KMS-11 (cell line): Measurements from ENCODE around the gene TRIP12.

ENCODE experiments used
- H2AFZ ChIP-seq: fragments of 200-600 bp; sonication (generic); 2 replicates; pipeline ENCODE4 v1.6.1; 2016; ENCODE audit warnings: antibody characterized with exemption, mixed run types, low read depth
- H3K27ac ChIP-seq: fragments of 200-600 bp; sonication (generic); 2 replicates; pipeline ENCODE4 v1.6.1; 2016; ENCODE audit warnings: mild to moderate bottlenecking, mixed run types
- H3K27me3 ChIP-seq: fragments of 200-600 bp; sonication (generic); 2 replicates; pipeline ENCODE4 v1.6.1; 2017; ENCODE audit warnings: mild to moderate bottlenecking, low read depth, mixed run types, moderate library complexity; ENCODE audit not compliant: insufficient read depth
- H3K36me3 ChIP-seq: fragments of 200-600 bp; sonication (generic); 2 replicates; pipeline ENCODE4 v1.6.1; 2017; ENCODE audit warnings: mild to moderate bottlenecking, mixed run types; ENCODE audit not compliant: insufficient read depth
- H3K4me1 ChIP-seq: fragments of 200-600 bp; sonication (generic); 2 replicates; pipeline ENCODE4 v1.6.1; 2016; ENCODE audit warnings: mild to moderate bottlenecking, low read depth, mixed run types; ENCODE audit not compliant: poor library complexity, severe bottlenecking
- H3K4me2 ChIP-seq: fragments of 200-600 bp; sonication (generic); 2 replicates; pipeline ENCODE4 v1.7.0; 2016; ENCODE audit warnings: mild to moderate bottlenecking, mixed run types
- H3K4me3 ChIP-seq: fragments of 200-600 bp; sonication (generic); IDR thresholded peaks from 2 replicates; pipeline ENCODE4 v1.6.1; 2017; ENCODE audit warnings: low read depth, low read length, mixed read lengths; ENCODE audit not compliant: insufficient read depth
- H3K79me2 ChIP-seq: fragments of 200-600 bp; sonication (generic); 2 replicates; pipeline ENCODE4 v1.6.1; 2016; ENCODE audit warnings: low read depth, mixed run types; ENCODE audit not compliant: insufficient read depth
- H3K9ac ChIP-seq: fragments of 200-600 bp; sonication (generic); 2 replicates; pipeline ENCODE4 v1.6.1; 2016; ENCODE audit warnings: mild to moderate bottlenecking, mixed run types
- H4K20me1 ChIP-seq: fragments of 200-600 bp; sonication (generic); 2 replicates; pipeline ENCODE4 v1.6.1; 2016; ENCODE audit warnings: mild to moderate bottlenecking, mixed run types; ENCODE audit not compliant: insufficient read depth
- TF ChIP-seq, protein P1 (sequence below): fragments of 200-600 bp; sonication (generic); conservative IDR thresholded peaks from 2 replicates; pipeline ENCODE4 v1.6.1; 2017; ENCODE audit warnings: low read depth, mild to moderate bottlenecking, antibody characterized with exemption, low read length, moderate library complexity, mixed read lengths

The TRIP12 gene

DNA sequence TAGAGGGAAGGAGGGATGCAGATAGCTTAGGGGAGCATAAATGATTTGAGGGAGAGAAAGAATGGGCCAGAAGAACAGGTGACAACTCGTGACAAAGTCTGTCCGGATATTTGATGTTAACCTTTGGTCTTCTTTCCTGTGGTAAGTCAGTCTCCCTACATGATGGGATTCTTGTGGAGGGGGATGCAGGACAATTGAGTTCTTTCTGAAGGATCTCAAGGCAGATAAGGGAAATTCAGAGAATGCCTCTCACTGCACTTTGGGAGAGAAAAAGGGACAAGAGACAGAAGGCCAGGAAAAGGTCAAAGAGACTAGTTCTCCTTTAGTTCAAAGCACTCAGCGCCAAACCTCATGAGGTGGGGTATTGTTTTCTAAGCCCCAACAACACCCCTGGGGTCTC lies 34.7 kb upstream of the TRIP12 start:
- H3K9ac ChIP-seq = no peak overlapping the region
- H3K4me2 ChIP-seq = no peak overlapping the region
- H3K4me3 ChIP-seq = no peak overlapping the region
- no peaks in the 10 kb centered on the region for H3K36me3 ChIP-seq
- H4K20me1 ChIP-seq = no peaks in the 10 kb centered on the region
- no peaks in the 10 kb centered on the region for H3K79me2 ChIP-seq
- H3K27ac ChIP-seq = no peak overlapping the region
- no peaks in the 10 kb centered on the region for H3K27me3 ChIP-seq
- TF ChIP-seq, protein P1, sequence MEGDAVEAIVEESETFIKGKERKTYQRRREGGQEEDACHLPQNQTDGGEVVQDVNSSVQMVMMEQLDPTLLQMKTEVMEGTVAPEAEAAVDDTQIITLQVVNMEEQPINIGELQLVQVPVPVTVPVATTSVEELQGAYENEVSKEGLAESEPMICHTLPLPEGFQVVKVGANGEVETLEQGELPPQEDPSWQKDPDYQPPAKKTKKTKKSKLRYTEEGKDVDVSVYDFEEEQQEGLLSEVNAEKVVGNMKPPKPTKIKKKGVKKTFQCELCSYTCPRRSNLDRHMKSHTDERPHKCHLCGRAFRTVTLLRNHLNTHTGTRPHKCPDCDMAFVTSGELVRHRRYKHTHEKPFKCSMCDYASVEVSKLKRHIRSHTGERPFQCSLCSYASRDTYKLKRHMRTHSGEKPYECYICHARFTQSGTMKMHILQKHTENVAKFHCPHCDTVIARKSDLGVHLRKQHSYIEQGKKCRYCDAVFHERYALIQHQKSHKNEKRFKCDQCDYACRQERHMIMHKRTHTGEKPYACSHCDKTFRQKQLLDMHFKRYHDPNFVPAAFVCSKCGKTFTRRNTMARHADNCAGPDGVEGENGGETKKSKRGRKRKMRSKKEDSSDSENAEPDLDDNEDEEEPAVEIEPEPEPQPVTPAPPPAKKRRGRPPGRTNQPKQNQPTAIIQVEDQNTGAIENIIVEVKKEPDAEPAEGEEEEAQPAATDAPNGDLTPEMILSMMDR = no peak
- H3K4me1 ChIP-seq = no peaks in the 10 kb centered on the region
- H2AFZ ChIP-seq = no peak overlapping the region

DNA sequence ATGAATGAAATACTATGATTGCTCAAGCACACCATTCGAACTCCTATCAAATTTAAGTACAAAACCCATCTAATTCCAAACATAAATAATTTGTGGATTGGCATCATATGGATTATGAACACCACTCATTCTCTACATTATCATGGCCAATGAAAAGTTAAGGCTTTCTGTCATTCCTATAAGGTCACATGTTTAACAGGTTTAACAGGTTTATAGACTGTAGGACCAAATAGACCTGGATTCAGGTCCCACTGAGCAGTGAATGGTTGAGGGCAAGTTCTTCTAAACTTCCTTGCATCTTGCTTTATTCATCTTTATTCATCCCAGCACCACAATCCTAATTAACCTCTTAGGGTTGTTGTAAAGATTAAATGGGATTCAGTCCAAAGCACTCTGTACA lies 33.9 kb upstream of the TRIP12 start:
- Histone ChIP-seq H3K4me3 (no peak overlapping the region), H3K27ac (no peak overlapping the region), H2AFZ (no peak overlapping the region), H3K36me3 (no peaks in the 10 kb centered on the region), H3K4me1 (no peaks in the 10 kb centered on the region), H3K4me2 (no peak overlapping the region), H3K27me3 (no peaks in the 10 kb centered on the region), H3K9ac (no peak overlapping the region), H4K20me1 (no peaks in the 10 kb centered on the region), H3K79me2 (no peaks in the 10 kb centered on the region)
- TF ChIP-seq, protein P1 = no peak

DNA sequence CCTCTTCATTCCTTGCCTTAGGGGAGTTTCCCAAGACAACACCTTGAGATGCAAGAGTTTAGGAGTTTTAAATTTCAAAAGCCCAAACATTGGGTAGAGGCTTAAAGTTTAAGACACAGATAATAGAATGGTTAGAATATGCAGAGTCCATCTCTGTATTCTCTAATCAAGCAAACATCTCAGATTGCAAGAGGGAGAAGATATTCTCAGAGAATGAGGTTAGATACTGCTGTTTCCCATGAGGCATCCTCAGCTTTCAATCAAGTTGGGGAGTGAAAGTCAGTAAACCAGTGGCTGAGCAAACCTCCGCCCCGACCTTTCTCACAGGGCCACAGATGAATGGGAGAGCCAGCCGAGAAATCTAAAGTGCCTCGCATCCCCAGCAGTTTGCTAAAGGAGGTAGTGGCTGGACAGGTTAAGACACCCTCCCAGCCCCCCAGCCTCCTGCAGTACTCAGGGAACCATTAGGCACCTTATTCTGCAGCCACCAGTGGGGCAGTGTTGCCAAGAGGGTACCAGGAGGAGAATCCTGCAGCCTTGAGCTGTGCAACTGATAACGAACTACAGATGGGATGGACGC lies 30.5 kb upstream of the TRIP12 start:
- Histone ChIP-seq H3K4me2 (no peak overlapping the region), H2AFZ (no peak overlapping the region), H3K27ac (no peak overlapping the region), H3K4me1 (no peaks in the 10 kb centered on the region), H3K4me3 (no peak overlapping the region), H3K9ac (no peak overlapping the region), H3K36me3 (no peaks in the 10 kb centered on the region), H3K79me2 (no peaks in the 10 kb centered on the region), H3K27me3 (no peaks in the 10 kb centered on the region), H4K20me1 (no peaks in the 10 kb centered on the region)
- TF ChIP-seq, protein P1 = no peak

DNA sequence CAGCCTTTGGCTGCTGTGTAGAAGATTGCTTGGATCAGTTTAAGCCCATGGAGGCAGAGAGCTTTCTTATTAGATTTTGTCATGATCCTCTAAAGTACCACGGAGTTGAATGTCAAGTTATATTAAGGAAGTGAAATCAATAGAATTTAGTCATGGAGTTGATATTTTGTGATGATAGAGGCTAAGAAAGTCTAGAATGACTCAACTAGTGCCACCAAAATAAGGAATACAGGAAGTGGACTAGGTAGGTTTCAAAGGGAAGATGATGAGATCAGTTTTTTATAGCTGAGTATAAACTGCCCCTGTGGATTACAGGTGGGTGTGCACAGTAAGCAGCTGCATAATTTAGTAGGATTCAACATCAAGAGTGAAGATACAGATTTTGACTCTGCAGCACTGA lies 25.7 kb upstream of the TRIP12 start:
- Histone ChIP-seq H3K9ac (no peak overlapping the region), H3K4me2 (no peak overlapping the region), H3K4me1 (no peaks in the 10 kb centered on the region), H3K4me3 (no peak overlapping the region), H4K20me1 (no peaks in the 10 kb centered on the region), H3K27ac (no peak overlapping the region), H2AFZ (no peak overlapping the region), H3K79me2 (no peaks in the 10 kb centered on the region), H3K27me3 (no peaks in the 10 kb centered on the region), H3K36me3 (no peaks in the 10 kb centered on the region)
- TF ChIP-seq, protein P1 = no peak
